Fibroblast of pulmonary artery (primary cell): Measurements from ENCODE around the gene LCP2.

Experiments used
- DNase-seq: peaks from one replicate; pipeline ENCODE4 v3.0.0-alpha.2; 2010; ENCODE audit warnings: low read depth
- H3K4me3 ChIP-seq: replicated peaks from 2 replicates; pipeline ENCODE4 v1.5.1; 2011; ENCODE audit warnings: low read depth, mild to moderate bottlenecking, control low read depth, low read length, moderate library complexity
- TF ChIP-seq, protein P1 (sequence below): IDR thresholded peaks from 2 replicates; pipeline ENCODE4 v1.5.1; 2011; ENCODE audit warnings: mild to moderate bottlenecking, control low read depth, low read length, inconsistent platforms; ENCODE audit errors: missing control alignments

Gene LCP2

DNA sequence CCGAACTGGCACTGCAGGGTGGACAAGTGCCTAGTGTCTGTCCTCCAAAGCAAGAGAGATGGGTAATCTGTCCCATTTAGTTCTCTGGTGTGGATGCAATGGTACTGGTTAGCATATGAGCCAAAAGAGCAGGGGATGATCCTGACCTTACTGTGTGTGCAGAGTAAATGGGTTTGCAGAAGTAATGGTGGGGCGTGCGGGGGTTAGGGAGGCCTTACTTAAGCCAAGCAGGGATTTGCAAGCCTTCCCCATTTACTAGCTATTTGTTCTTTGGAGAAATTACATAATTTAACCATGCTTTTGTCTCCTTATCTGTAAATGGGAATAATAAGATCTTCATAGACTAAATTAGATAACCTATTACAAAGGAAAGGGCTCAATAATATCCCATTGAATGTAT lies 19.9 kb upstream of the LCP2 start:
- TF ChIP-seq, protein P1, sequence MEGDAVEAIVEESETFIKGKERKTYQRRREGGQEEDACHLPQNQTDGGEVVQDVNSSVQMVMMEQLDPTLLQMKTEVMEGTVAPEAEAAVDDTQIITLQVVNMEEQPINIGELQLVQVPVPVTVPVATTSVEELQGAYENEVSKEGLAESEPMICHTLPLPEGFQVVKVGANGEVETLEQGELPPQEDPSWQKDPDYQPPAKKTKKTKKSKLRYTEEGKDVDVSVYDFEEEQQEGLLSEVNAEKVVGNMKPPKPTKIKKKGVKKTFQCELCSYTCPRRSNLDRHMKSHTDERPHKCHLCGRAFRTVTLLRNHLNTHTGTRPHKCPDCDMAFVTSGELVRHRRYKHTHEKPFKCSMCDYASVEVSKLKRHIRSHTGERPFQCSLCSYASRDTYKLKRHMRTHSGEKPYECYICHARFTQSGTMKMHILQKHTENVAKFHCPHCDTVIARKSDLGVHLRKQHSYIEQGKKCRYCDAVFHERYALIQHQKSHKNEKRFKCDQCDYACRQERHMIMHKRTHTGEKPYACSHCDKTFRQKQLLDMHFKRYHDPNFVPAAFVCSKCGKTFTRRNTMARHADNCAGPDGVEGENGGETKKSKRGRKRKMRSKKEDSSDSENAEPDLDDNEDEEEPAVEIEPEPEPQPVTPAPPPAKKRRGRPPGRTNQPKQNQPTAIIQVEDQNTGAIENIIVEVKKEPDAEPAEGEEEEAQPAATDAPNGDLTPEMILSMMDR: no peak
- DNase-seq: no peak
- no peak overlapping the region for H3K4me3 ChIP-seq

DNA sequence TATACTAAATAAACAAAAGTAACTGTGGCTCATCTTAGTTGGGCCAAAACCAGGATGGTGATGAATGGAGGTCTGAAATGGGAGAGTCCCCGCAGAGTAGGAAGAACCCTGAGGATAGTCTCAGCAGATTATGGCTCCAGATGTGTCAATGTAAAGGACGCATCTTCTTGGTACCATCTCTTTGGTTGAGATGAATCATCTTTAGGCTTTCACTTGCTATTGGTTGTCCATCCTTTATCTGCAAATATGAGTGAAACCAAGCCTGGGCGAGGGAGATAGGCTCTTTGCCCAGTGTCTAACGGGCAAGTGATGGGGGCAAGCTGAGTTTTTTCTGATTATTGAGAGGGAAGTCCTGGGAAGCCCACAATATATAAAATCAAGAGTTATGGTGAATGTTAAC lies 19.4 kb upstream of the LCP2 start:
- no peak for DNase-seq
- TF ChIP-seq, protein P1: no peak
- no peak overlapping the region for H3K4me3 ChIP-seq

DNA sequence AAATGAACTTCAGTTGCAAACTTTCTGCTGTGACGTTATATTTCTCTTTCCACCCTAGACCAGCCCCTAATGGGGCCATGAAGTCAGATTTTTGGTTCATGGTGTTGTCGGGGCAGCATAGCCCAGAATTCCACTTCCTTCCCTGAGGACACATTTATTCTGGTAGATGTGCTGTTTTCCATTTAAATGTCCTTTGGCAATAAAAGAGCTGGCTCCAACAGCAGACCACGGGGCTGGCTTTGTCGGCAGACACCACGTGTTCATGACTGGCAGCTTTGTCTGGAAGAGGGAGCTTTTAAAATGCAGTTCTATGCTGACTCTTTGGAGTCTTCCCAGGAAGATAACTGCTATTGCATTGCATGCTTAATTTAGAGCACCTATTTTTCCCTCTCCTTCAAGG lies 17.6 kb upstream of the LCP2 start:
- peak; percentile 55 for DNase-seq
- TF ChIP-seq, protein P1: no peak

DNA sequence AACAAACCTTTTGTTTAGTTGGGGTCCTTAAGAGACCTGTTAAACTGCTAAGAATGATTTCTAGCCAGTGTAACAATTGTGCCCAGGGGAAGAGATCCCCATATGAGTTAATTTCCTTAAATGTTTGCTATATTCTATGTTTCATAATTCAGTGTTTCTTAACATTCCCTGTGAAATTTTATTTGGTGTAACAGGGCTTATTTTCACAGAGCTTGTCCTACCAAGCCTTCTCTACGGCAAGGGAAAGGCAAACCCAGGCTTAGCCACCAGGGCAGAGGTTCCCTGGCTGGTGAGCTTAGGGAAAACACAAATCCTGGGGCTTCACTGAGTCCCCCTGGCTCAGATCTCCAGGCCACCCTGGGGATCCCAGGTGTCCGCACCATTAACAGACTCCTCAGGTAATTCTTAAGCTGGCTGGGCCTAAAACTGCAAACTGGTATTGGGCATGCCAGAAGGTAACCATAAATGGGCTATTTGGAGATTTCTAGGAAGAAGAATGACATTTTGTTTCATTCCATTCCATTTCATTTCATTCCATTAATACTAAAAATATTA lies 17.0 kb upstream of the LCP2 start:
- no peak for DNase-seq
- H3K4me3 ChIP-seq: no peak overlapping the region
- TF ChIP-seq, protein P1: no peak

More for the DNA sequence above, 17.6 kb upstream of the LCP2 start:
- no peak overlapping the region for H3K4me3 ChIP-seq

DNA sequence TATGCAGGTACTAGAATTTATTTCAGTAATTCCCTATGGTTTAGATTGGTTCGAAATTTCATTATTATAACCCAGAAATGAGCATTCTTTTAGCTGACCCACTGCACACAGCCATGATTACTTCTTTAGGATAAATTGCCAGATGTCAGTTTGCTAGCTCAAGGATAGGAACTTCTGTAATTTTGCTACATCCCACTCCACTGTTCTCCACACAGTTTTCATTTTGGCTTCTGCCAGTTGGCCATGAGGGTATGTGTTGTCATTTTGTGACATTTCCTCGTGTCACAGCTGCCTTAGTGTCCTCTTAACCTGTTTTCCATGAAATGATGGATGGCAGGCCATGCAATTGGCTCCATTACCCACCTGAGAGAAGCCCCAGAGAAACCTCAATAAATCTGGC lies 16.2 kb upstream of the LCP2 start:
- H3K4me3 ChIP-seq: no peak overlapping the region
- TF ChIP-seq, protein P1: no peak
- DNase-seq: no peak

DNA sequence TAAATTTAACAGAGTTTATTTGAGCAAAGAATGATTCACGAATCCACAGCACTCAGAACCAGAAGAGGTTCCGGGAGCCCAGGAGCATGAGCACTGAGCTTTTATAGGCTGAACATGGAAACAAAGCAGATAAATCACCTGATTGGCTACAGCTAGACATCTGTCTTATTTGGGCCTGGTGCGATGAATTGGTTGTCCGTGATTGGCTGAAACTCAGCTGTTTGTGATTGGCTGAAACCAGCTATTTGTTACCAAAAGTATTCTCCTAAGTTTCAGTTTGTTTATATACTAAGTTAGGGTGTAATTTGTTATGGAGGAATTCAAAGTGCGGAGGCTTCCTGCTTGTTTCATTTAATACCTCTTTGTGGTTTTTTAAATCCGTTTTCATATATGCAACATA lies 15.8 kb upstream of the LCP2 start:
- H3K4me3 ChIP-seq: no peak overlapping the region
- TF ChIP-seq, protein P1: no peak
- DNase-seq: no peak

DNA sequence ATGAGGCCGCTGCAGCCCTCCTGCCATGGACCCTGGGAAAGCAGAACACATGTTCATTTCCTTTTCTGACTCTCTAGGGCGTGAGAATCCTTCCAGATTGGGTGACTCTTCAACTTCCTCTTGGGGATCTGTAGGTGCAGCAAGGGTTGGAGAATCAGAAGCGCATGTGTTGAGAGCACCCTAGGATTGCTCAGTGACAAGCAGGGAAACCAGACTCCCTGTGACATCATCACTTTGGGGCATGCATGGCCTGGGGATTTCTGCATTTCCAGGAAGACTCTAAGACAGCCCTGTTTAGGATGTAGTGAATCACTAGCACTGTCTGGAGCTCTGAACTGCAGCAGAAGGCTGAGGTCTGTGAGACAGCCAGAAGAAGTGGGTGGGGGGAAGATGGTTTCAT lies 15.1 kb upstream of the LCP2 start:
- DNase-seq: peak; percentile 61
- TF ChIP-seq, protein P1: no peak
- H3K4me3 ChIP-seq: no peak overlapping the region
